HG03064 (cell line): ENCODE data around the gene IFIT5.
A peak's percentile ranks its signal among the peaks of the same experiment; 100 is the strongest.
"Not testable (repeated sequence)": the region's sequence is repeated elsewhere in the genome, so short reads cannot be mapped to it uniquely, and the experiment has no call there.

Experiments used
- ATAC-seq: cut with Tn5 transposase; IDR thresholded peaks from one replicate; pipeline ENCODE4 v1.9.1; 2021; ENCODE audit warnings: low read depth; ENCODE audit not compliant: unreplicated experiment

Gene IFIT5

DNA sequence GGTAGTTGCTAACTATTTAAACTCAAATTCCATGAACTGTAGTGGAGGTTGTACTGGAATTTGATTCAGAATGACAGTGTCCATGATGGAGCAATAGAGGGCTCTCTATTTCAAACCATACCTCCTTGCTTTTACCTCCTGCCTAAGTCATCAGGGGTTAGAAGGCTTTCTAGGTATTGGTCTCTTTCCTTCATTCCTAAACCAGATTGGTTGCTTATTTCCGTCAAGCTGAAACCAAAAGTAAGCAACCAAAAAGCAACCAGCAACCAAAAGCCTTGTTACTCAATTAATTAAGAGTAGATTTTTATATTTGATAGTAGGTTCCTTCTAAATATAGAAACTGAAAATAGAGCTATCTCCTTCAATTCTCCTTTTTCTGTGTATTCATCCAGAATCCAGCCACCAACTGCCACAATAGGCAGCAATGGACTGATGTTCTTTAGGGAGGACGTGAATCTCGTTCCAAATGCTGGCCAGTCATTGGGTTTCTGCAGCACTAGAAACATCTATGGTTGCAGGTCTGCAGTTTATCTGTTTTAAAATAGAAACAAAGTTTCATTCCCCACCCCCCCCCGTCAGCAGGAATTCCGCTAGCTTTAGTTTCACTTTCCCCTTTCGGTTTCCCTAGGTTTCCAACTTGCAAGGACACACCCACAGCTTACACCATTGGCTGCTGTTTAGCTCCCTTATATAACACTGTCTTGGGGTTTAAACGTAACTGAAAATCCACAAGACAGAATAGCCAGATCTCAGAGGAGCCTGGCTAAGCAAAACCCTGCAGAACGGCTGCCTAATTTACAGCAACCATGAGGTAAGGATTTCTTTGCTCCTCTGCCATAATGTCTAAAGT is 22.2 kb upstream of the IFIT5 start, which contains the start of gene IFIT1:
Gene IFIT1 (plus strand): TSS at position 717 of the 850 bp plus-strand sequence. CDS start 90 bp downstream, at position 807.
- peak; percentile 76 for ATAC-seq

DNA sequence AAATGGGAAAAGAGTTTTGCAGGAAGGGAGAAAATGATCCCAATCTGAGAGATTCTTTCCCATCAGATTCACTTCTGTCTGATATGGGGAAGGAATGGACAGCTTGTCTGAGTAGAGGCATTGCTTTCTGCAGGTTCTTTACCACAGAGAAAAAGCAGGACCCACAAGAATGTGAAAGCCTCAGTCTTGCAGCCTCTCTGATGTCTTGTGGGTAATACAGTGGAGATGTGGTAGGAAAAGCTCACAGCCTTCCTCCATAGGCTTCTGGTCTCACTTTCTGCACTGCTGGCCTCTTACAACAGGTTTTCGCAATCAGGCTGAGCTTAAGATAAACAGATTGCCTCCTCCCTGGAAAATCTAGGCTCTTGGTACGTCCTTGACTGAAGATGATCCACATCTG is 21.4 kb upstream of the IFIT5 start:
- no peak for ATAC-seq

DNA sequence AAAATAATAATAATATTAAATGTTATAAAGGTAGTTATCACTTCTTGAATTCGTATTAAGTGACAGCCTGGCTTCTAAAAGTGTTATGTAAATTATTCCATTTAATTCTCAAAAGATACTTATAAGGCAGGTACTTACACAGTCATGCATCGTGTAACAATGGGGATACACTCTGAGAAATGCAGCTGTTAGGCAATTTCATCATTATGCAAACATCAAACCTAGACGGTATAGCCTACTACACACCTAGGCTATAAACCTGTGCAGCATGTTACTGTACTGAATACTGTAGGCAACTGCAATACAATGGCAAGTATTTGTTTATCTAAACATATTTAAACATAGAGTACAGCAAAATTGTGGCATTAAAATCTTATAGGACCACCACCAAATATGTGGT is 20.5 kb upstream of the IFIT5 start:
- no peak for ATAC-seq

DNA sequence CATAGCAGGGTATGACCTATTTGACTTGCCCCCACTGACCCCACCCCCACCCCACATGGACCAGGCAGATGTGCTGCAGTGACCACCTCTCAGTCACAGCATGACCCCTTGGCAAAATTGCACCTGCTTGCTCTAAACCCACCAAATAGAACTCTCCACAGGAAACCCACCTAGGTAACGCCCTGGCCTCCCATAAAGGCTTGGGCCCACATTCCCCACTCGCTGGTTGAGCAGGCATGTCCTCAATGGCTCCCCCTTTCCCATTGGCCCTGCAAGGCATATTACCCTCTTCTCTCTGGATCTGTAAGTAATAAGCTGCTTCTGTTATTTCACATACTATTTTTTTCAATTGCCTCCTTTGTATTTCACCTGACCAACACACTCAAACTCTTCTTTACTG is 19.2 kb upstream of the IFIT5 start:
- no peak for ATAC-seq

DNA sequence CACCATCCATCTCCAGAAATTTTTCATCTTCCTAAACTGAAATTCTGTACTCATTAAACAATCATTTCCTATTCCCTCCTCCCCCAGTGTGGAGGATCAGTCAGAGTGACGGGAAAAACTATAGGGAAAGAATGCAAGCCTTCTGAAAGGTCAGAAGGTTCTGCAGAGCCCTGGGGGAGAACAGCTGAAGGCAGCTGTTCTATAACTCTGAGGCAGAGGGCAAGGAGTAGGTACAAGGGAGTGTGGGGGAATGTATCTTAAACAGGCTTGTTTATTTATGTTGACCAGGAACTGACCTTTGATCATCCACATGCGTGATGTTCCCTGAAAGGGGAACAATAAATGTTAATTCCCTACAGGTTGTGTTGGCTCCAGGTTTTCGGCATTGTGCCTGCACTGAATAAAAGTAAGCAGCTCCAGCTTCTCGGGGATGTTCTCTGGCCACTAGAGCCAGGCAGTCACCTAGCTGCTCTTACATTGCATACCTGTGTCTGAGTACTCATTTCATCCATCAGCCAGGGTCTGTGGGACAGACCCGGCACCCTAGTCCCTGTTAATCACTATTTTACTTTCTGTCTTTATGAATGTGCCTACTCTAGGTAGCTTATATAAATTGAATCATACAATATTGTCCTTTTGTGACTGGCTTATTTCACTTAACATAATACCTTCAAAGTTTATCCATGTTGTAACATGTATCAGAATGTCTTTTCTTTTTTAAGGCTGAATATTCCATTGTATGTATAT is 16.2 kb upstream of the IFIT5 start:
- ATAC-seq: no peak

DNA sequence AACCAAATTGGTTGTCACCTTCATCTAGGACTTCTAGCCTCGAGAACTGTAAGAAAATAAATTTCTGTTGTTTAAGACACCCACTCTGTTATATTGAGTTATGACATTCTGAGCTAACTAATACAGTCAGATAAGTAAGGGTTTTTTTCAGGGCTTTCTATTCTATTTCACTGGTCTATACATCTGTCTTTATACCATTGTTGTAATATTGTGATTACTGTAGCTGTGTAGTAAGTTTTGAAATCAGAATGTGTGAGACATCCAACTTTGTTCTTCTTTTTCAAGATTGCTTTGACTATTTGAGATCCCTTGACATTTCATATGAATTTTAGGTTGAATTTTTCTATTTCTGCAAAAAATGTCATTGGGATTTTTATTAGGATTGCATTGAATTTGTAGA is 14.4 kb upstream of the IFIT5 start:
- ATAC-seq: no peak

DNA sequence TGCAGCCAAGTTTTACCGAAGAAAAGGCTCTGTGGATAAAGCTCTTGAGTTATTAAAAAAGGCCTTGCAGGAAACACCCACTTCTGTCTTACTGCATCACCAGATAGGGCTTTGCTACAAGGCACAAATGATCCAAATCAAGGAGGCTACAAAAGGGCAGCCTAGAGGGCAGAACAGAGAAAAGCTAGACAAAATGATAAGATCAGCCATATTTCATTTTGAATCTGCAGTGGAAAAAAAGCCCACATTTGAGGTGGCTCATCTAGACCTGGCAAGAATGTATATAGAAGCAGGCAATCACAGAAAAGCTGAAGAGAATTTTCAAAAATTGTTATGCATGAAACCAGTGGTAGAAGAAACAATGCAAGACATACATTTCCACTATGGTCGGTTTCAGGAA is 11.3 kb upstream of the IFIT5 start:
- no peak for ATAC-seq

DNA sequence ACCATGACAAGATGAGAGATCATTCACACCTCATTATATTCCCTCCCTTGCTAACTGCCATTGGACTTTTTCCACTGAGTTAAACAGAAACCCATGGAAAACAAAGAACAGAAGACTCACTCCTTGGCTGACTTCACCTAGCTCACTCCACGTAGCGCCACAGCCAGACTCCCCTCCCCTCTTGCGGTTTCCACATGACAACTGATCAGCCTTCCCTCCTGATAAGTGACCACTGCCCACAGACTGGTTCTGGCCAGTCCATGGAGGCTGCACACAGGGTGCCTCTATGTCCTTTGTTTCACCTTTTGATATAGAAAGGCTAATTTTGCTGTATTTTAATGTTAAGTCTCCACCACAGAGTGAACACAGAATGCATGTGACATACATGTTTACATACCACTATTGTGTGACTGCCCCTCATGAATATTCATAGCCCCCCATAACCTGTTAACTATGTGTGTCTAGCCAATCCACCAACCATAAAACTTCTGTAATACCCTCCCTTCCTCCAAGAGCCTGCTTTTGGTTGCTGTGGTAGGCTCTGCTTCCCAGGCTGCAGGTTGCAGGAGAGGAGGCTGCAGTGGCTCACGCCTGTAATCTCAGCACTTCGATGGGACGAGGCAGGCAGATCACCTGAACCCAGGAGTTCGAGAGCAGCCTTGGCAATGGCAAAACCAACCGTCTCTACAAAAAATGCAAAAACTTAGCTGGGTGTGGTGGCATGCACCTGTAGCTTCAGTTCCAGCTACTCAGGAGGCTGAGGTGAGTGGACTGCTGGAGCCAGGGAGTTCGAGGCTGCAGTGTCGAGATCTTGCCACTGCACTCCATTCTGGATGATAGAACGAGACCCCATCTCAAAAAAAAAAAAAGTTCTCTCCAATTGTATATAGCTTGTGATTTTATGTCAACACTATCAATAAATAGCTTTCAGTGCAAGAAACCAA is 10.0 kb upstream of the IFIT5 start:
- no peak for ATAC-seq

DNA sequence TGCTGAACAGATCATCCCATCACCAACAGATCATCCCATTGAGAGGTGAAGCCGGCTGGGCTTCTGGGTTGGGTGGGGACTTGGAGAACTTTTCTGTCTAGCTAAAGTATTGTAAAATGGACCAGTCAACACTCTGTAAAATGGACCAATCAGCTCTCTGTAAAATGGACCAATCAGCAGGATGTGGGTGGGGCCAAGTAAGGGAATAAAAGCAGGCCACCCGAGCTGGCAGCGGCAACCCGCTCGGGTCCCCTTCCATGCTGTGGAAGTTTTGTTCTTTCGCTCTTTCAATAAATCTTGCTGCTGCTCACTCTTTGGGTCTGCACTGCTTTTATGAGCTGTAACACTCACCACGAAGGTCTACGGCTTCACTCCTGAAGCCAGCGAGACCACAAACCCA is 8.2 kb upstream of the IFIT5 start:
- ATAC-seq: not testable (repeated sequence)

DNA sequence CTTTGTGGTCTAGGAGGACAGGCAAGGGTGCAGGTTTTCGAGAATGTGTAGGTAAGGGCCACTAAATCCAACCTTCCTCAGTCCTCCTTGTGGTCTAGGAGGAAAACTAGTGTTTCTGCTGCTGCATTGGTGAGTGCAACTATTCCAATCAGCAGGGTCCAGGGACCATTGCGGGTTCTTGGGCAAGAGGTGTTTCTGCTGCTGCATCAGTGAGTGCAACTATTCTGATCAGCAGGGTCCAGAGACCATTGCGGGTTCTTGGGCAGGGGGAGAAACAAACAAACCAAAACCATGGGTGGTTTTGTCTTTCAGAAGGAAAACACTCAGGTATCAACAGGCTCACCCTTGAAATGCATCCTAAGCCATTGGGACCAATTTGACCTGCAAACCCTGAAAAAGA is 6.6 kb upstream of the IFIT5 start:
- not testable (repeated sequence) for ATAC-seq

DNA sequence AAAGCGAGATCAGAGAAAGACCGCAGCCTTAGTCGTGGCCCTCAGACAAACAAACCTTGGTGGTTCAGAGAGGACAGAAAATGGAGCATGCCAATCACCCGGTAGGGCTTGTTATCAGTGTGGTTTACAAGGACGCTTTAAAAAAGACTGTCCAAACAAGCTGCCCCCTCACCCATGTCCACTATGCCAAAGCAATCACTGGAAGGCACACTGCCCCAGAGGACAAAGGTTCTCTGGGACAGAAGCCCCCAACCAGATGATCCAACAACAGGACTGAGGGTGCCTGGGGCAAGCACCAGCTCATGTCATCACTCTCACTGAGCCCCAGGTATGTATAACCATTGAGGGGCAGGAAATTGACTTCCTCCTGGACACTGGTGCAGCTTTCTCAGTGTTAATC is 5.1 kb upstream of the IFIT5 start:
- ATAC-seq: not testable (repeated sequence)

DNA sequence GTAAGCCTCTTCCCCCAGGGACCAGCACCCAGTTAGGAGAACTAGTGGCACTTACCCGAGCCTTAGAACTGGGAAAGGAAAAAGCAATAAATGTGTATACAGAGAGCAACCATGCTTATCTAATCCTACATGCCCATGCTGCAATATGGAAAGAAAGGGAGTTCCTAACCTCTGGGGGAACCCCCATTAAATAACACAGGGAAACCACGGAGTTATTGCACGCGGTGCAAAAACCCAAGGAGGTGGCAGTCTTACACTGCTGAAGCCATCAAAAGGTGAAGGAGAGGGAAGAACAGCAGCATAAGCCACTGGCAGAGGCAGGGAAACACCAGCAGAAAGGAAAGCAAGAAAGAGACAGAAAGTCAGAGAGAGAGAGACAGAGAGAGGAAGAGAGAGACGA is 3.8 kb upstream of the IFIT5 start:
- ATAC-seq: not testable (repeated sequence)

DNA sequence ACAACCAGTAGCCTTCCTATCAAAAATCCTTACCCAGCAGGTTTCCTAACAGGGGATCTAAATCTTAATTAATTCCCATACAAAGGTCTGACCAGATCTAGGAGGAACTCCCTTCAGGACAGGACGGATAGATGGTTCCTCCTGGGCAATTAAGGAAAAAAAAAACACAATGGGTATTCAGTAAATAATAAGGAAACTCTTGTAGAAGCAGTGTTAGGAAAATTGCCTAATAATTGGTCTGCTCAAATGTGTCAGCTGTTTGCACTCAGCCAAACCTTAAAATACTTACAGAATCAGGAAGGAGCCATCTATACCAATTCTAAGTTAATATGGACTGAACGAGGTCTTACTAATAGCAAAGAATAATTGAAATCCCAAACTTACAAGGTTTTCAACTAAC is 3.2 kb upstream of the IFIT5 start:
- ATAC-seq: not testable (repeated sequence)

DNA sequence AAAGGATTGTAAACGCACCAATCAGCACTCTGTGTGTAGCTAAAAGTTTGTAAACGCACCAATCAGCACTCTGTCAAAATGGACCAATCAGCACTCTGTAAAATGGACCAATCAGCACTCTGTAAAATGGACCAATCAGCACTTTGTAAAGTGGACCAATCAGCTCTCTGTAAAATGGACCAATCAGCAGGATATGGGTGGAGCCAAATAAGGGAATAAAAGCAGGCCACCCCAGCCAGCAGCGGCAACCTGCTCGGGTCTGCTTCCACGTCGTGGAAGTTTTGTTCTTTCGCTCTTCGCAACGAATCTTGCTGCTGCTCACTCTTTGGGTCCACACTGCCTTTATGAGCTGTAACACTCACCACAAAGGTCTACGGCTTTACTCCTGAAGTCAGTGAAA is 2.1 kb upstream of the IFIT5 start:
- ATAC-seq: not testable (repeated sequence)

DNA sequence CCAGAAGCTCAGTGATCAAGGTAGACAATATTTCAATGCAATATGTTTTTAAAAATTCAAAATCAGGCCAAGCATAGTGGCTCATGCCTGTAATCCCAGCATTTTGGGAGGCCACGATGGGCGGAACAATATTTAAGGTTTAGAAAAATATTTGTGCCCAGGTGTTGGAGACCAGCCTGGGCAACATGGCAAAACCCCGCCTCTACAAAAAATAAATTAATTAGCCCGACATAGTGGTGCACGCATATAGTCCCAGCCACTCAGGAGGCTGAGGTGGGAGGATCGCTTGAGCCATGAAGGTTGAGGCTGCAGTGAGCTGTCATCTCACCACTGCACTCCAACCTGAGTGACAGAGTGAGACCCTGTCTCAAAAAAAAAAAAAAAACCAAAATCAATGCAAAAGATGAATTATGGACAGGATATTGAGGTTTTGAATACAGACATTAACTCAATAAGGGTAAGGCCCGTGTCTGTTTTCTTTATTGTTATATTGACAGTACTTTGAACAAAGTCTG is 913 bp upstream of the IFIT5 start:
- no peak for ATAC-seq

DNA sequence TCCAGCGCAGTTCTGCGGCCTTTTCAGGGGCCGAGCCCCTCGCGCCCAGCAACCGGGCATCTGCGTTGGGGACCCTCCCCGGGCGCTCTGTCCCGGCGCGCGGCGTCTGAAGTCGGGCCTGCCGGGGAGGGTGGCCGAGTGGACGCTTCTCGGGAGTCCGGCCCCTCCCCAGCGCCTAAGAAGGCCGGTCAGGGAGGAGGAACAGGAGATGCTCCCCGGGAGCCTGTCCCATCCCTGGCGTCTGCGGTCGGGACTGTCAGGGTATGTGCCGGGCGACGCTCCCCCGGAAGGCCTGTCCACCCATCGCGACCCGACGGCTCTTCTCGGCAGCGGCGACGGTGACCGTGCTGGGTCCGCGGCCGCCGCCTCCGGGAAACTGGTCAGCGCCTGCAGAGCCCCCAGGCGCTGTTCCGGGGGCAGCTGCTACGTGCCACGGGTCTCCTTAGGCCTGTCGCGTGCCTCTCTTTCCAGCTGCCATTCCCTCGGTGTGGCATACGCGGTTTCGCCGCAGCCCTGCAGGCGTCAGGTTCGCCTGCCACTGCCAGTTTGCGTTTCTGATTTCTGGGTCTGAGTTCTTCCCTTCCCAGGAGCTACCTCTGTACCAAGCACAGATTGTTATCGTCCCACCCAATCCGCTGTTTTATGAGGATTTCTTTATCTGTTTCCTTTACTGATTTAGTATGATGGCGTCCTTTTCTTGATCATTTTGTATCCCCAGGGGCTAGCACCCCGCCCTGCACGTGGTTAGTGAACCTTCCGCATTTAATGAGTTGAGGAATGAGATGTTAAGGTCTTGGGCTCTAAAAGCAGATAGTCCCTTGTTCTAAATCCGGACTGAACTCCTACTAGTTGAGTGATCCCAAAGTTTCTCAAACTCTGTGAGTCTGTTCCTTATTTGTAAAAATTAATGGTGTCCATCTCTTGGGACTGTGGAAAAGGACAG is 782 bp downstream of the IFIT5 start:
- peak; percentile 43 for ATAC-seq

DNA sequence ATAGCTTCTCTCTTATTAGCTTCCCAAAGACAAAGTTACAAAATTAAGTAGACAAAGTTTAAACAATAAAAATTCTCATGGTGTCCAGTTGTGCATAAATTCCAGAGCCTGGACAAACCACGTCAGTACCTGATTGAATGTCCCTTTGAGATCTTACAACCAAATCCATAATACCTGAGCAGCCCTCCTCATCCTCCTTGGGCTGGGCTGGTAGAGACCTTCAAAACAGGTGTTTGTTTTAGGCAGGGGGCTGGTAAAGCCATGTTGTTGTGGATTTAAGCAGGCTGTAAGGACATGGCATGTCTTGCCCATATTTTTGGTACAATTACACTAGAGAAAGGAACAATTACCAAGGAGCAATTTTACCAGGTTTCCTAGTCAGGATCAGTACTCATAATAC is 2.1 kb downstream of the IFIT5 start:
- ATAC-seq: no peak

DNA sequence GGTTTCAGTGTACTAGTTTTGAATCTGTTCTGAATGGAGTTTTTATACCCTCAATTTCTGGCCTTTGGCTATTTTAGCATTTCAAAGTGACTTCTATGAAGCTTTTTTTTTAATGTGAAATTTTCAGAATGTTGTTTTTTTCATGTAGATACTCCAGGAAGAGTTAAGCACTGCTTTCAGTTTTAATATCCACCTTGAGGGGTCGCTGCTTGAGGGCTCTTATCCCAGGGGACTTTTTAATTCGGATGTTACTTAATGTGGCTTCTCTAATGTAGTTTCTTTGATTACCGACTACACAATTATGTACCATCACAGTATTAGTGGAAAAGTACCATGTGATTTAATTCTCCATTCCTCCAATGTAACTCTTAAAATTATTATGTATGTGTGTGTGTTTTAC is 5.2 kb downstream of the IFIT5 start:
- ATAC-seq: no peak

DNA sequence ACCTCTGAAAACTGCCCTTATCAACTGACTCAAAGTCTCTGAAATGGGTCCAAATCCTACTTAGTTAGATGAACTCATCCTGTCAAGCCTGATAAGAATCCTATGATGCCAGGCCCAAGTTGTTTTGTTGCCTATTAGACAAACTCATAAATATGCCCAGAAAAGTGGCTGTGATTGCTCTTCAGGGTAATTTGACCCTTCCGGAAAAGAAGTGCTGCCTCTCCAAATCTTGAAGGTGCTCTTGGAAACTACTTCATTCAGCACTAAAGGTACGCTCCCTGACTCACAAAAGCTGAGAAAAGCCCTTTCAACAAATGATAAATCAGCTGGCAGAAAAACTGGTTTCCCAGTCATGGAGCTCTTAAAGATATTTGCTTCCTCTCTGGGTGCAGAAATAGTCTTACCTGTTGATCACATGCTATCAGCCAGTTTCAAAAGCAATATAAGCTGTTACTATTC is 6.7 kb downstream of the IFIT5 start:
- no peak for ATAC-seq
